Keratinocyte (primary cell): ENCODE measurements around the gene MGMT.

Source experiments
- CTCF ChIP-seq, 3 experiments: IDR thresholded peaks in 1 of 3; conservative IDR thresholded peaks in 1 of 3; optimal IDR thresholded peaks in 1 of 3; 2 replicates in 2 of 3; 3 replicates in 1 of 3; pipeline versions ENCODE3 to v1.5.1; 2011; ENCODE audit warnings: low read length in 3 of 3, mild to moderate bottlenecking in 3 of 3, moderate library complexity in 2 of 3, control low read depth in 1 of 3, inconsistent platforms in 1 of 3; ENCODE audit not compliant: insufficient read depth in 2 of 3; ENCODE audit errors: extremely low read depth in 1 of 3
- EZH2 ChIP-seq: IDR thresholded peaks from one replicate; pipeline ENCODE4 v1.6.1; 2012; ENCODE audit warnings: inconsistent platforms, mild to moderate bottlenecking, low read length, moderate library complexity

DNA sequence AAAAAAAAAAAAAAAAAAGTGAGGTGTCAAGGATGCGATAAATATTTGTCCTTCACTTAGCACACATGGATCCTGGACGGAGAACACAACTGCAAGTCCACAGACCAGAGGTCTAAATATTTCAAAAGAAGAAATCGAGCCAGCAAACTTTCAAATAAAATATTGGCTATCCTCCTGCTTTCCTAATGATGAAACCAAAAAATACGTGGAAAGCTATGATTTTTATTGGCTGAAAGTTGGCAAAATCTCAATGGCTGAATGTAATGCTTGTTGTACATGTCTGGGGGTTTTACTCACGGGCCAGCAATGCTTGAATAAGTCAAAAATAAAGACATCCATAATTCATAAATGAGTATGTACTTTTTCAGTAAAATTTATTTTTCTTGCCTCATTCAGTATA, 19.0 kb upstream of the MGMT start:
- TF ChIP-seq CTCF (optimal IDR thresholded peaks at IDR 0.05 in 1 of 3, IDR thresholded peaks at IDR 0.05 in 1 of 3, conservative IDR thresholded peaks at IDR 0.05 in 1 of 3; ENCODE audit: extremely low read depth in 1 of 3, insufficient read depth in 2 of 3, low read length in 3 of 3) (no peak), EZH2 (no peak)
